GM13977 (cell line): ENCODE data around the gene GUCA2B.

Experiments used
- DNase-seq: peaks from one replicate; pipeline ENCODE4 v3.0.0; 2012; ENCODE audit warnings: low spot score
- in situ Hi-C: fragments of 300-500 bp; cut with MboI; formaldehyde crosslinking; loops from one replicate; pipeline ENCODE4 v1.12.0; 2022; ENCODE audit warnings: low sequenced_read_pairs, low pct_unique_long_range_greater_than_20kb, mixed read lengths, inconsistent platforms; ENCODE audit not compliant: unreplicated experiment
- TF ChIP-seq, protein P1 (sequence below): IDR thresholded peaks from 2 replicates; pipeline ENCODE4 v1.5.1; 2012; ENCODE audit warnings: mild to moderate bottlenecking, control low read depth; ENCODE audit not compliant: insufficient read depth; ENCODE audit errors: extremely low read depth, missing control alignments

GUCA2B gene

DNA sequence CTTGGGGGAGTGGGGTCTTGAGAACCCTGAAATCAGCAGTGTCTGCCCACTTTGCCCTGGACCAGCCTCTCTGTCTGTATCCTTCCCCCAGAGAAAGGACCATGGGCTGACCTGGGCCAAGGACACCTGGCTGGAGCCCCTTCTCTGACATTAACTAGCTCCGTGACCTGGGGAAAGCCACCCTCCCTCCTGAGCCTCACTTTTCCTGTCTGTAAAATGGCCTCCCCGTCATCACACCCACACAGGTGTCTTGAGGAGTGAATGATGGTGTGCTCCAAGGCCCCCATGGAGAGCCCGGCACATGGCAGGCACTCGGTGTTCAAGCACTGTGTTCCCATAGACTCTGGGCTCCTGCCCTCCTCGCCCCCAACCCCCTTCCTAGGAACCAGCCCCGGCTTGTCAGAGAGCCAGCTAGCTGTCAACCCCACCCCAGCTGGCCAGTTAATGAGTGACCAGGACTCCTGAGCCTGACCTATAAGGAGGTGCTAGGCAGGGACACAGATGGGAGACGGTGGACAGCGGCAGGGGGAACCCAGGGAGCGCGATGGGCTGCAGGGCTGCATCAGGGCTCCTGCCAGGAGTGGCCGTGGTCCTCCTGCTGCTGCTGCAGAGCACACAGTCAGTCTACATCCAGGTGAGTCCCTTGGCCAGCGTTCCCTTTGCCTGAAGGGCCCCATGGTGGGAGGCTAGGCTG, at the start of gene GUCA2B:
GUCA2B (plus strand) TSS at position 504 of the 694 bp plus-strand sequence; CDS start at position 545, 41 bp downstream.
- TF ChIP-seq, protein P1, sequence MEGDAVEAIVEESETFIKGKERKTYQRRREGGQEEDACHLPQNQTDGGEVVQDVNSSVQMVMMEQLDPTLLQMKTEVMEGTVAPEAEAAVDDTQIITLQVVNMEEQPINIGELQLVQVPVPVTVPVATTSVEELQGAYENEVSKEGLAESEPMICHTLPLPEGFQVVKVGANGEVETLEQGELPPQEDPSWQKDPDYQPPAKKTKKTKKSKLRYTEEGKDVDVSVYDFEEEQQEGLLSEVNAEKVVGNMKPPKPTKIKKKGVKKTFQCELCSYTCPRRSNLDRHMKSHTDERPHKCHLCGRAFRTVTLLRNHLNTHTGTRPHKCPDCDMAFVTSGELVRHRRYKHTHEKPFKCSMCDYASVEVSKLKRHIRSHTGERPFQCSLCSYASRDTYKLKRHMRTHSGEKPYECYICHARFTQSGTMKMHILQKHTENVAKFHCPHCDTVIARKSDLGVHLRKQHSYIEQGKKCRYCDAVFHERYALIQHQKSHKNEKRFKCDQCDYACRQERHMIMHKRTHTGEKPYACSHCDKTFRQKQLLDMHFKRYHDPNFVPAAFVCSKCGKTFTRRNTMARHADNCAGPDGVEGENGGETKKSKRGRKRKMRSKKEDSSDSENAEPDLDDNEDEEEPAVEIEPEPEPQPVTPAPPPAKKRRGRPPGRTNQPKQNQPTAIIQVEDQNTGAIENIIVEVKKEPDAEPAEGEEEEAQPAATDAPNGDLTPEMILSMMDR, result no peak
- in situ Hi-C loops, result no loop called here
- no peak for DNase-seq

DNA sequence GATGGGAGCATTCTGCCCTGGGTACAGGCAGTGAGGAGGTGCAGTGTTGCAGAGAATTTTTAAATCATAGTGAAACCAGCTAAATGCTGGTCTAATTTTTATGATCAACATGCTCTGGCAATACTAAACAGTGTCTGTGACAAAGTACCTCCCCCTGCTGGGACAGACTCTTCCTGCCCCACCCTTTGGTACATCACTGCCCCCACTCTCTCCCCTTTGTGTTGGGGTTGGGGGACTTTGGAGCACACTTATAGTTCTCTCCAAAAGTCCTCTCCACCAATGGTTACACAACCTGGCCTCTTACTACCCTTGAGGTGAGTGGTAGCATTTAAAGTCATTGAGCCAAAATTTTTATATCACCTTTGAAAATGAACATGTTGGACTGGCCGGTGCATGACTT, 48.2 kb upstream of the GUCA2B start:
- TF ChIP-seq, protein P1, result no peak
- DNase-seq, result no peak
- in situ Hi-C loops, result no loop called here

DNA sequence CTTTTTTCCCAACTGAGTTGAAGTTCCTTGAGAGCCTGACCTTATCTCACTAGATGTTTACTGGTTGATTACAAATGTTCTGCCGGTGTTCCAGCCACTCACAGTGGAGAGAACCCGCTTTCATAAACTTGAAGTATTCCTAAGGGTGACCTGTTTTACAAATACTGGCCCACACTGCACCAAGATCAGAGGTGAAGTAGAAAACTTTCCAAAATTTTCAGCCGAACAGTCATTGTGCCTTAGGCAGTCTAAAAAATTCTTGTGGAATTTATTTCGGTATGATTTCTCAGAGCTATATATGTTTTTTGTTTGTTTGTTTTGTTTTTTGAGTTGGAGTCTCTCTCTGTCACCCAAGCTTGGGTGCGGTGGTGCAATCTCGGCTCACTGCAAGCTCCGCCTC, 44.9 kb upstream of the GUCA2B start:
- no peak for DNase-seq
- TF ChIP-seq, protein P1, result no peak
- in situ Hi-C loops, result no loop called here

DNA sequence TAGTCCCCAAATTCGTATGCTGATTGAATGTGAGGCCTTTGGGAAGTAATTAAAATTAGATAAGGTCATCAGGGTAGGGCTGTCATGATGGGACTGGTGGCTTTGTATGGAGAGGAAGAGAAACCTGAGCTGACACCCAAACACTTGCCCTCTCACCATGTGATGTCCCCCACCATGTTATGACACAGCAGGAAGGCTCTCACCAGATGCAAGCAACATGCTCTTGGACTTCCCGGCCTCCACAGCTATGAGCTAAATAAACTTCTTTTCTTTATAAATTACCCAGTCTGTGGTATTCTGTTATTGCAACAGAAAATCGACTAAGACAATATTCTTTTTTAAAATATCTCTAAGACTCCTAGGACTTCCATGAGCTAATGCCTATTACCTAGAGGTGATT, 43.6 kb upstream of the GUCA2B start:
- in situ Hi-C loops, result no loop called here
- TF ChIP-seq, protein P1, result no peak
- DNase-seq, result no peak

DNA sequence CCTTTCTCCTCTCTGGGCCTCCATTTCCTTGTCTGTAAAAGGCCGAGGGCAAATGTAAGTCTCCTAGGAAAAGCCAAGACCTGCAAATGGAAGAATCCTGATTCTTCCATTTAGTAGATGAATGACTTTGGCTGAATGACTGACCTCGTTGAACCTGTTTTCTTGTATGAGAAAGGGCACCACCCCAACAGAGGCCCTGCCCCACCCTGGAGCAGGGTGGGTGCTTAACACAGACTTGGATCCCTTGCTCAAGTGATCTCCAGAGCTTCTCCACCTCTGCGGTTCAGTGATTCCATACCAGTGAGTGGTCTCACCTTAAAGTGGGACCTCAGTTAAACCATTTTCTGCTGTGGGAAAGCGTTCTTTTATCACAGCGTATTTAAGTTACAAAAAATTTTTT, 39.0 kb upstream of the GUCA2B start:
- TF ChIP-seq, protein P1, result no peak
- no peak for DNase-seq
- in situ Hi-C loops, result no loop called here

DNA sequence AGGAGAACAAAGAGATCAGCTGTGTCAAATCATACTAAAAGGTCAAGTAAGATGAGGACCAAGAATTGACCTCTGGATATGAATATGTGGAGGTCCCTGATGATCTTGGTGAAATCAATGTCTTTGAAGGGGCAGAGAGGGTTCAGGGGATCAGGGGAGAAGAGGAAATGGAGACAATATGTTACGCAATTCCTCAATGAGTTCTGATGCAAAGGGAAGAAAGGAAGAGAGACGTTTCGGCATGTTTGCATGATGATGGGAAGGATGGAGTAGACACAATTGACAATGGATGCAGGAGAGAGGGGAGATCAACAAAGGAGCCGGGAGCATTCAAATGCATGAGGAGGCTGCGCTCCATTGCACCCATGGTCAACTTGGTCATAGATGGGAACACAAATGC, 36.0 kb upstream of the GUCA2B start:
- in situ Hi-C loops, result no loop called here
- DNase-seq, result no peak
- TF ChIP-seq, protein P1, result no peak
